Immature natural killer cell (primary cell): ENCODE results near the gene C12orf43. TPM values are rescaled to one million over a fixed set of nuclear protein-coding genes. Genes with fewer than 3 reads are reported as not detected.
A peak's percentile ranks its signal among the peaks of the same experiment; 100 is the strongest.
"Not testable (repeated sequence)": the region's sequence is repeated elsewhere in the genome, so short reads cannot be mapped to it uniquely, and the experiment has no call there.

ENCODE experiments used
- DNase-seq, 3 donors: peaks; one replicate each; pipeline ENCODE4 v3.0.0; 2022; ENCODE audit warnings: mixed read lengths in 1 of 3
- H3K27ac Mint-ChIP-seq, 6 donors: one replicate each; pipeline ENCODE4 v1.8.0; 2020; ENCODE audit warnings: mixed read lengths in 6 of 6, mild to moderate bottlenecking in 5 of 6, inconsistent platforms in 4 of 6, moderate library complexity in 3 of 6
- H3K27me3 Mint-ChIP-seq, 3 donors: one replicate each; pipeline ENCODE4 v1.8.0; 2020 to 2021; ENCODE audit warnings: low read depth in 3 of 3, mild to moderate bottlenecking in 3 of 3, mixed read lengths in 3 of 3, moderate library complexity in 3 of 3, inconsistent platforms in 1 of 3
- H3K36me3 Mint-ChIP-seq, 3 donors: one replicate each; pipeline ENCODE4 v1.8.0; 2020; ENCODE audit warnings: mixed read lengths in 3 of 3, inconsistent platforms in 2 of 3, mild to moderate bottlenecking in 2 of 3
- H3K4me1 Mint-ChIP-seq, 2 donors: one replicate each; pipeline ENCODE4 v1.8.0; 2020; ENCODE audit warnings: inconsistent platforms in 2 of 2, mild to moderate bottlenecking in 2 of 2, mixed read lengths in 2 of 2, moderate library complexity in 1 of 2
- H3K4me3 Mint-ChIP-seq, 5 donors: one replicate each; pipeline ENCODE4 v1.8.0; 2020; ENCODE audit warnings: mild to moderate bottlenecking in 5 of 5, mixed read lengths in 5 of 5, inconsistent platforms in 3 of 5, moderate library complexity in 3 of 5
- H3K9me3 Mint-ChIP-seq, 6 donors: one replicate each; pipeline ENCODE4 v1.8.0; 2020; ENCODE audit warnings: mild to moderate bottlenecking in 6 of 6, mixed read lengths in 6 of 6, inconsistent platforms in 4 of 6, moderate library complexity in 3 of 6
- polyA plus RNA-seq, 3 donors: library from polyadenylated mRNA; unstranded; fragments of 300-500 nt; fragmentation: Illumina TruSeq; gene quantifications; one replicate each; pipeline ENCODE4 v1.2.3, GENCODE V29; 2021

The C12orf43 gene
- polyA plus RNA-seq, result 10 to 100 TPM; 11.8 to 24.8 (median 23.9) TPM

- Mint-ChIP-seq H3K27me3 (peaks cover 0 to 6% (median 2%) of the 10 kb centered on the region in 3 donors), H3K36me3 (peaks cover 2 to 17% (median 17%) of the 10 kb centered on the region in 3 donors), H3K4me3 (peak within 1 kb of the TSS; percentile 95 to 97 (median 97)), H3K9me3 (no peaks in the 10 kb centered on the region), H3K27ac (peak within 1 kb of the TSS; percentile 81 to 98 (median 94)), H3K4me1 (peaks cover 21 to 23% of the 10 kb centered on the region in 2 donors)
- DNase-seq, result peak; percentile 85 to 87 (median 87)
Observed at GRCh38 chr12:121015825-121016766, at the start of gene C12orf43. Gene C12orf43, minus strand, starts transcription at chr12:121016487. Its CDS starts 13 bp downstream, at chr12:121016474.

- H3K36me3 Mint-ChIP-seq, result no peaks in the 10 kb centered on the region
- no peaks in the 10 kb centered on the region for H3K9me3 Mint-ChIP-seq
- no peak overlapping the region for H3K27ac Mint-ChIP-seq
- H3K4me3 Mint-ChIP-seq, result no peak overlapping the region
- DNase-seq, result no peak
- H3K27me3 Mint-ChIP-seq, result peaks cover 0 to 4% (median 0%) of the 10 kb centered on the region in 3 donors
- peaks cover 5% of the 10 kb centered on the region in 2 donors for H3K4me1 Mint-ChIP-seq
Observed at GRCh38 chr12:121065345-121065744, 49.1 kb upstream of the C12orf43 start.

- H3K27me3 Mint-ChIP-seq, H3K36me3 Mint-ChIP-seq, DNase-seq, H3K4me3 Mint-ChIP-seq, H3K9me3 Mint-ChIP-seq: not testable (repeated sequence)
- Mint-ChIP-seq H3K27ac (peak overlapping the region in 1 of 6 donors; percentile 22), H3K4me1 (peaks cover 11 to 12% of the 10 kb centered on the region in 2 donors)
Observed at GRCh38 chr12:121064586-121064985, 48.3 kb upstream of the C12orf43 start.

GRCh38 chr12:121064116-121064515 lies 47.8 kb upstream of the C12orf43 start:
- Mint-ChIP-seq H3K27me3 (peaks cover 0 to 4% (median 2%) of the 10 kb centered on the region in 3 donors), H3K36me3 (no peaks in the 10 kb centered on the region), H3K4me3 (no peak overlapping the region), H3K27ac (no peak overlapping the region), H3K4me1 (peaks cover 11 to 12% of the 10 kb centered on the region in 2 donors), H3K9me3 (no peaks in the 10 kb centered on the region)
- DNase-seq, result no peak

- Mint-ChIP-seq H3K4me3 (no peak overlapping the region), H3K36me3 (no peaks in the 10 kb centered on the region), H3K27me3 (peaks cover 0 to 4% (median 2%) of the 10 kb centered on the region in 3 donors), H3K9me3 (no peaks in the 10 kb centered on the region), H3K4me1 (peaks cover 11 to 12% of the 10 kb centered on the region in 2 donors), H3K27ac (peak overlapping the region in 1 of 6 donors; percentile 28)
- no peak for DNase-seq
Observed at GRCh38 chr12:121062391-121063045, 46.2 kb upstream of the C12orf43 start.

- H3K9me3 Mint-ChIP-seq, result no peaks in the 10 kb centered on the region
- peak overlapping the region in 2 of 6 donors; percentile 28 to 52 for H3K27ac Mint-ChIP-seq
- no peak for DNase-seq
- H3K27me3 Mint-ChIP-seq, result peaks cover 0 to 4% (median 2%) of the 10 kb centered on the region in 3 donors
- no peak overlapping the region for H3K4me3 Mint-ChIP-seq
- no peaks in the 10 kb centered on the region for H3K36me3 Mint-ChIP-seq
- peaks cover 11 to 12% of the 10 kb centered on the region in 2 donors for H3K4me1 Mint-ChIP-seq
Observed at GRCh38 chr12:121061831-121062230, 45.5 kb upstream of the C12orf43 start.

GRCh38 chr12:121060149-121061001 lies 44.1 kb upstream of the C12orf43 start:
- no peaks in the 10 kb centered on the region for H3K36me3 Mint-ChIP-seq
- no peaks in the 10 kb centered on the region for H3K9me3 Mint-ChIP-seq
- peak overlapping the region; percentile 78 to 95 (median 84) for H3K4me3 Mint-ChIP-seq
- H3K27me3 Mint-ChIP-seq, result peaks cover 0 to 4% (median 2%) of the 10 kb centered on the region in 3 donors
- H3K4me1 Mint-ChIP-seq, result peaks cover 11 to 12% of the 10 kb centered on the region in 2 donors
- peak; percentile 70 to 78 (median 74) for DNase-seq
- peak overlapping the region; percentile 94 to 98 (median 96) for H3K27ac Mint-ChIP-seq

GRCh38 chr12:121059031-121059898 lies 43.0 kb upstream of the C12orf43 start:
- Mint-ChIP-seq H3K4me1 (peaks cover 11 to 12% of the 10 kb centered on the region in 2 donors), H3K36me3 (no peaks in the 10 kb centered on the region), H3K27me3 (peaks cover 0 to 4% (median 2%) of the 10 kb centered on the region in 3 donors), H3K4me3 (peak overlapping the region; percentile 78 to 95 (median 84)), H3K27ac (peak overlapping the region; percentile 94 to 98 (median 96)), H3K9me3 (no peaks in the 10 kb centered on the region)
- no peak for DNase-seq

- H3K27me3 Mint-ChIP-seq, result peaks cover 0 to 7% (median 2%) of the 10 kb centered on the region in 3 donors
- H3K27ac Mint-ChIP-seq, result peak overlapping the region in 1 of 6 donors; percentile 17
- H3K4me1 Mint-ChIP-seq, result peaks cover 11 to 12% of the 10 kb centered on the region in 2 donors
Observed at GRCh38 chr12:121057794-121058193, 41.5 kb upstream of the C12orf43 start.

GRCh38 chr12:121053706-121054105 lies 37.4 kb upstream of the C12orf43 start:
- Mint-ChIP-seq H3K4me1 (no peaks in the 10 kb centered on the region), H3K4me3 (no peak overlapping the region), H3K9me3 (no peaks in the 10 kb centered on the region), H3K27ac (no peak overlapping the region), H3K27me3 (peaks cover 0 to 3% (median 0%) of the 10 kb centered on the region in 3 donors), H3K36me3 (peaks cover 0 to 4% (median 0%) of the 10 kb centered on the region in 3 donors)
- DNase-seq, result no peak

More at GRCh38 chr12:121057794-121058193, 41.5 kb upstream of the C12orf43 start:
- no peaks in the 10 kb centered on the region for H3K36me3 Mint-ChIP-seq
- no peaks in the 10 kb centered on the region for H3K9me3 Mint-ChIP-seq
- no peak overlapping the region for H3K4me3 Mint-ChIP-seq
- DNase-seq, result no peak

GRCh38 chr12:121050725-121051124 lies 34.4 kb upstream of the C12orf43 start:
- peaks cover 0 to 3% (median 0%) of the 10 kb centered on the region in 3 donors for H3K27me3 Mint-ChIP-seq
- H3K4me1 Mint-ChIP-seq, result no peaks in the 10 kb centered on the region
- H3K36me3 Mint-ChIP-seq, result peaks cover 0 to 4% (median 0%) of the 10 kb centered on the region in 3 donors
- no peaks in the 10 kb centered on the region for H3K9me3 Mint-ChIP-seq
- no peak overlapping the region for H3K4me3 Mint-ChIP-seq
- DNase-seq, result no peak
- no peak overlapping the region for H3K27ac Mint-ChIP-seq

GRCh38 chr12:121048442-121048841 lies 32.2 kb upstream of the C12orf43 start:
- Mint-ChIP-seq H3K9me3 (no peaks in the 10 kb centered on the region), H3K27ac (peak overlapping the region in 4 of 6 donors; percentile 40 to 72 (median 58)), H3K4me1 (no peaks in the 10 kb centered on the region), H3K27me3 (peaks cover 0 to 7% (median 3%) of the 10 kb centered on the region in 3 donors), H3K36me3 (peaks cover 0 to 4% (median 0%) of the 10 kb centered on the region in 3 donors), H3K4me3 (peak overlapping the region in 4 of 5 donors; percentile 38 to 80 (median 61))
- DNase-seq, result no peak
